HPDE6-E6E7 (cell line): ENCODE measurements around the gene STK36.

ENCODE experiments used
- DNase-seq: peaks from one replicate; pipeline ENCODE4 v3.0.0; 2011; ENCODE audit warnings: missing footprints; ENCODE audit errors: extremely low spot score

STK36 gene

GRCh38 chr2:218671654-218672566, at the start of gene STK36, which contains the start of gene RNF25:
TSS of gene STK36 (plus strand) at chr2:218672086. CDS start at chr2:218672830, 744 bp downstream.
TSS of gene RNF25 (minus strand) at chr2:218672002. CDS start at chr2:218671970, 32 bp downstream.
- DNase-seq: peak; percentile 85

- no peak for DNase-seq
Measured at GRCh38 chr2:218622606-218623365, 49.1 kb upstream of the STK36 start.

GRCh38 chr2:218623366-218623705, 48.5 kb upstream of the STK36 start:
- no peak for DNase-seq

- DNase-seq: no peak
Measured at GRCh38 chr2:218626369-218626768, 45.5 kb upstream of the STK36 start.

- DNase-seq: no peak
Measured at GRCh38 chr2:218627939-218628338, 43.9 kb upstream of the STK36 start.

- DNase-seq: no peak
Measured at GRCh38 chr2:218631837-218632236, 40.0 kb upstream of the STK36 start.

GRCh38 chr2:218635719-218636118, 36.2 kb upstream of the STK36 start:
- no peak for DNase-seq

GRCh38 chr2:218638372-218638771, 33.5 kb upstream of the STK36 start:
- DNase-seq: no peak

GRCh38 chr2:218642121-218642656, 29.7 kb upstream of the STK36 start:
- no peak for DNase-seq

GRCh38 chr2:218642786-218643185, 29.1 kb upstream of the STK36 start:
- DNase-seq: no peak

GRCh38 chr2:218643751-218644310, 28.1 kb upstream of the STK36 start:
- DNase-seq: no peak

GRCh38 chr2:218644721-218645120, 27.2 kb upstream of the STK36 start:
- no peak for DNase-seq

- DNase-seq: peak; percentile 70
Measured at GRCh38 chr2:218645126-218645525, 26.8 kb upstream of the STK36 start.

GRCh38 chr2:218648088-218648786, 23.6 kb upstream of the STK36 start:
- DNase-seq: no peak

GRCh38 chr2:218648787-218649100, 23.1 kb upstream of the STK36 start:
- no peak for DNase-seq

- no peak for DNase-seq
Measured at GRCh38 chr2:218655751-218656150, 16.1 kb upstream of the STK36 start.

GRCh38 chr2:218658671-218659257, 13.1 kb upstream of the STK36 start:
- DNase-seq: peak; percentile 69

- peak; percentile 96 for DNase-seq
Measured at GRCh38 chr2:218659258-218659987, 12.5 kb upstream of the STK36 start, which contains the start of the genes BCS1L and ZNF142. TSS of gene BCS1L (plus strand) at chr2:218659683. CDS start at chr2:218660988, 1,305 bp downstream. TSS of gene ZNF142 (minus strand) at chr2:218659623. CDS start at chr2:218656429, 3,194 bp downstream.

- no peak for DNase-seq
Measured at GRCh38 chr2:218659988-218660358, 11.9 kb upstream of the STK36 start.

GRCh38 chr2:218662377-218662776, 9.5 kb upstream of the STK36 start:
- no peak for DNase-seq
